22Rv1 (cell line): ENCODE results near the gene OR2B2.

Experiments
- ZFX ChIP-seq: fragments of 450-650 bp; IDR thresholded peaks from 2 replicates; pipeline ENCODE4 v1.6.1; 2017; ENCODE audit warnings: antibody characterized with exemption, borderline replicate concordance
- TF ChIP-seq, protein P1 (sequence below): fragments of 450-650 bp; IDR thresholded peaks from 2 replicates; pipeline ENCODE4 v1.5.1; 2017; ENCODE audit warnings: mild to moderate bottlenecking

- no peak for TF ChIP-seq ZFX
- TF ChIP-seq, protein P1, sequence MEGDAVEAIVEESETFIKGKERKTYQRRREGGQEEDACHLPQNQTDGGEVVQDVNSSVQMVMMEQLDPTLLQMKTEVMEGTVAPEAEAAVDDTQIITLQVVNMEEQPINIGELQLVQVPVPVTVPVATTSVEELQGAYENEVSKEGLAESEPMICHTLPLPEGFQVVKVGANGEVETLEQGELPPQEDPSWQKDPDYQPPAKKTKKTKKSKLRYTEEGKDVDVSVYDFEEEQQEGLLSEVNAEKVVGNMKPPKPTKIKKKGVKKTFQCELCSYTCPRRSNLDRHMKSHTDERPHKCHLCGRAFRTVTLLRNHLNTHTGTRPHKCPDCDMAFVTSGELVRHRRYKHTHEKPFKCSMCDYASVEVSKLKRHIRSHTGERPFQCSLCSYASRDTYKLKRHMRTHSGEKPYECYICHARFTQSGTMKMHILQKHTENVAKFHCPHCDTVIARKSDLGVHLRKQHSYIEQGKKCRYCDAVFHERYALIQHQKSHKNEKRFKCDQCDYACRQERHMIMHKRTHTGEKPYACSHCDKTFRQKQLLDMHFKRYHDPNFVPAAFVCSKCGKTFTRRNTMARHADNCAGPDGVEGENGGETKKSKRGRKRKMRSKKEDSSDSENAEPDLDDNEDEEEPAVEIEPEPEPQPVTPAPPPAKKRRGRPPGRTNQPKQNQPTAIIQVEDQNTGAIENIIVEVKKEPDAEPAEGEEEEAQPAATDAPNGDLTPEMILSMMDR: no peak
Observed at GRCh38 chr6:27879837-27880236, 32.4 kb downstream of the OR2B2 start.
